CD4-positive, alpha-beta T cell treated with Interleukin-6 at 100 ng/mL for 8 hours (primary cell): Measurements from ENCODE around the gene ZNF608.

Source experiments
- DNase-seq: peaks from one replicate; pipeline ENCODE4 v3.0.0-alpha.2; 2020; ENCODE audit warnings: mixed read lengths, low spot score

ZNF608 gene

DNA sequence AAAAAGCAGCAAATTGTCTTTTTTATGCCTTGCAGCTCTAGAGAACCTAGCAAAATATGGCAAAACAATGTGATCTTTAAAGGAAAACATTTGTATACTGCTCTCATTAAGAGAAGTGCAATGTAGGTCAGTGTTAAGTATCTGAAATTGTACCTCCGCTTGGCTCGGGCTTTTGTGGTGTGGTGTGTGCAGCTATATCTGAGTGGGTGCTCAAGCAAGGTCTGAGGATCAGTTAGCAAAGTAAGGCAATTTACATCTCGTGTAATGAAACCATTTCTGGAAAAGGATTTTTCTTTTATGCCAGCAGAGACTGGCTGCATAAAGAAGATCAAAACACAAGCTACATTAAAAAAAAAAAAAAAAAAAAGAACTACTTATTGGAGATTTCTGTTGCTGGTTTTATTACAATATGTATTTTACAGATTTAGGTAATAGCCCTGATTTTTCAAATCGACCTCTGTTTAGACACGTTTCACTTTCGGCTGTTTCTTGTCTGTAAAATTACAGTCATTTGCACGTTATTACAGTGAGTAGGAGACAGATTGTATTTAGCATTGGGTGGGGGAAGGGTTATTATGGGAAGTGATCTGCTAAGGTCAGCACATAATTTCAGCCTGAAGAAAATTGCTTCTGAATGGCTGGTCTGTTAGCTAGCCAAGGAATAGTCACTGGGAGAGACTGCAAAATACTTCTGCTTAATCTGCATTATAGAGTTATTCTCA, 7.9 kb upstream of the ZNF608 start:
- no peak for DNase-seq

DNA sequence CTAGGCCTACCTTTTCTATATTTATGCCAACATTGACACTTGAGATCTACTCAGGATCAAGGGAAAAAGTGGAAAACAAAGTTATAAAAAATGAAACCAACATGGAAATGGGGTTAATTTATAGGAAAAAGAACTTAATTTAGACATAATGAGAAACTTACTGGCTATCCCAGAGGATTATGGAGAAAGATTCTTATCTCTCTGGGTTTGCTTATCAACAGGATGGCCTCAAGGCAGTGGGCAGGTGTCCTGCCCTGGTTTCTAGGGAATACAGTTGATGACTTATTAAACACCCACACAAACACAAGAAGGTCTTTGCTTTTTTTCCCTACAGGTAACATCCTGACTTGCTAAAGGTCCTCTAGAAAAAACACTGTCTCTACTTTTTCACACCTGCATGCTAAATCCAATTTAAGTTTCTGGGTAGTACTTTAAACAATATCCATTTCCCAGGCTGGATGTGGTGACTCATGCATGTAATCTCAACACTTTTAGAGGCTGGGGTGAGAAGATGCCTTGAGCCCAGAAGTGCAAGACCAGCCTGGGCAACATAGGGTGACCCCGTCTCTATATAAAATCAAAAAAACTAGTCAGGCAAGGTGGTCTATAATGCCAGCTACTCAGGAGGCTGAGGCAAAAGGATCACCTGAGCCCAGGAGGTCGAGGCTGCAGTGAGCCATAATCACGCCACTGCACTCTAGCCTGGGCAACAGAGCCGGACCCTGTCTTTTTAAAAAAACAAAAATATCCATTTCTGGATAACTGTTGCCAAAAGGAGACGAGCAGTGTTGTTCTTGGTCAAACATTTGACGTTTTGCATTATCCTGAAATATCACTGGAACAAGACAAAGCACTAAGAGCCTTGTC, 6.6 kb upstream of the ZNF608 start:
- DNase-seq, result no peak

DNA sequence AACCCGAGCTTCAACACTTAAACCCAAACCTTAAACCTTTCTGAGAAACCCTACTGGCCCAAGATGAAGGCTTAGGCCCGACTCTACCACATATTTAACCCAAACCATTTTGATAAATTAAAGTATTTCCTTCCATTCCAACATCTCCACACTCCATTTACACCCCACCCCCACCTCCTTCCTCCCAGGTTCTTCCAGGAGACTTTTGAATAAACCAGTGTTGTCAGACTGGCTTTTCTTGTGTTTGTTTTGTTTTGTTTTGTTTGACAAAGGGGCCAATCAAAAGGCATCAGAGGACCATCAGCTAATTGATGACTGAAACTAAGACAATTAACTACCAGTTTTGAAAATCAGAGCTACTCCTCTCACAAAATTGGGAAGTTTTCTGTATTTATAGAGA, 4.6 kb upstream of the ZNF608 start:
- DNase-seq, result no peak

DNA sequence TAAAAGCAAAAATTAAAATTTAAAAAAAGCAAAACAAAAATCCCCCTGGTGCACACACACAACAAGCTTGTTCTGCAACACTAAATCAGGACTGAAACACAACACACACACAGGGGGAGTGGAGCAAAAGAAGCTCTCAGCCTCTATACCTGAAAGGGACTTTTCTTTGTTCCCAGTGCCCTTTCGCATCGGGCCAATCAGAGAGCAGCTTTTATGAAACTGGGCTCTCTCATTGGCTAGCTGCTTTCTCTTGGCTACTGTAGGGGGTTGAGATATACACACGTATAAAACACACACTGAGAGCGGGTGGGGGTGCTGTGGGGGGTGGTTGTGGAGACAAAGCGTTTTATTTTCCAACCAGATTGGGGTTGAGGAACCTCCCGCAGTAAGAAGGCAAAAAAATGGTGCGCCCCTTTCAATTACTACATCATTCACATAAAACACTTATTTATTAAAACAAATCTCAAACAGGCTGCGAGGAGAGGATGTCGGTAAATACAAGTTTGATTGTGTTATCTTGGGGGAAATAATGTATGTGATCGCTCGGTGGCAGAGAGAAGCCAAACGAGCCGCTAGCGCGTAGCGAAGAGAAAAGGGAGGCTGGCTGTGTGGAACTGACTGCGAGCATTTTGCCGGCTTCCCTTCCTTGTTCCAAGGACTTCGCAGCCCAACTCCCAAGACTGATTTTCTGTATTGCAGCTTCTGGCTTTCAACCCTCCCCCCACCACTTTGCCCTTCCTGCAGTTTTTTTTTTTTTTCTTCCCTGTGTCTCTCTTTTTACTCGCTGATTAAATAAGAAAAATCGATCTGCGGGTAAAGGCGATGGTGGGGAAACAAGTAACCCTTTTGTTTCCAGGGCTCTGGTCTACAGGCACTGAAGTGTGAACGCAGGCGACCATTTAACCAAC, 2.5 kb upstream of the ZNF608 start:
- DNase-seq, result no peak

DNA sequence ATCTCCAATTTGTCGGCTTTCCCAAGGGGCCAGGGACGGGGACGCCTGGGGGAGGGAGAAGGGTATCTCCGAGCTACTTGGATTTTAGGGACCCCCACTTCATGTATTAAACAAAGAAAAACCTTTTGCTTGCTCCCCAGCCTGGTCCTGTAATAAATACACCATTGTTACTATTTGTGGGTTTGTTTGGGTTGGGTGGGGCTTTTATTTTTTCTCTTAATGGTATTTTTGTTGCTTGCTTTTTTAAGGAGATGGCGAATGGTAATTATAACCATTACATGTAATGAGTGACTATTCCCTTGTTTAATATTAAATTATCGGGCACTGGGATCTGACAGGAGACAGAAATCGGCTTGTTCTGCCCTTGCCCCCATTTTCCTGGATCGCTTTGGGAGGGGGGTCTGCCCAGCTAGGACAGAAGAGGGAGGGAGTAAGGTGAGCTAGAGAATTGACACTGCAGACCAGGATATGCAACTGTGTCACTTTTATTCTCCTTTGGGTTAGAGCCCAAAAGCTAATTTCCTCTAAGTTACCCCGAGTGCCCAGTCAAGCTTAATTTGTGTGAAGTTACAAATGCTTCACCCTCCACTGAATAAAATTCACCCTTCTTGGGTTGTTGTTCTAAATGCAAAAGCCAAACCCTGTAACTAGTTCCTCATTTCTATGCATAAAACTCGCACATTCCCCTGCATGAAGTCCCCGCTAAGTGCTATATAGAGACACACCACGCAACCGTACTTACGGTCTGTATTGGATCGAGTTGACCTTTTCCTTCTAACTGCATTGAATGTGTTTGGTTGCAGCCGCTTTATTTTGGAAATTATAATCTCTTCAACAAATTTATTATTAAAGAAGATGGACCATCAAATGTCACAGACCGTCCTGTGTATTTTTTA, 1.6 kb upstream of the ZNF608 start:
- DNase-seq, result no peak

DNA sequence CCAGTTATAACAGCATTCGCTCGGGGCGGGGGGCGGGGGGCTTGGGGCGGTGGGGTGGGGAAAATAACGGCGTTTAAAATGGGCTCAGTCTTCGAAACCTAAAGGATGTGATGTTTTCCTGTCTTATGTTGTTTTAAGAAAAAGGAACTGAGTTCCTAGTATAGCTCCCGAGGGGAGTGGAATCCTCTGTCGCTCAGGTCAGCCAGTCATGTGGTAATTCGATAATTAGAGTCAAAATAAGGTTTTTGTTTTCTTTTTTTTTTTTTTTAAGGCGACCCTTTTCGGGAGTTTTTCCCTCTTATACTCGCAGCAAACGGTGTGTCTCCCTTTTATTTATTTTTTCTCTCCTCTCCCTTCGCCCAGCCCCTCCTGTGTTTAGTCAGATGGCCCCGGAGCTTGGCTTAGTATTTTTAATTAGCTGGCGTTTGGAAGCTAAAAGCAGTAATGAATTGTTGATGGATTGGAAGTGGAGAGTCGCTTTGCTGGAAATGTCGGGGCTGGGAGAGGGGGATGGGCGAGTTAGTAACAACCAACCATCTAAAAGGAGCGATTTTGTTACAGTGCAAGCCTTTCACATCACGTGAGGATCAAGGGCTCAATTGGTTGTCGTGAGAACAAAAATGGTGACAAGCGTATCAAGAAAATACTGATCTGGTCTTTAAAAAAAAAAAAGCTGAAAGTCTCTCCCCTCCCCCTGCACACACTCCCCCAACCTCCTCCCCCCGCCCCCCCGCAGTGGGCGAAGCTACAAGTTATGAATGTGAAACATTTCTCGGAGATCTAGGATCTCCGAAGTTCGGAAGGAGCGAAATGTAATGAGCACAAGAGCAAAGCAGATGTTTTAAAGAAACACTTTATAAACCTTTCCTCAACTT, 714 bp upstream of the ZNF608 start:
- no peak for DNase-seq

DNA sequence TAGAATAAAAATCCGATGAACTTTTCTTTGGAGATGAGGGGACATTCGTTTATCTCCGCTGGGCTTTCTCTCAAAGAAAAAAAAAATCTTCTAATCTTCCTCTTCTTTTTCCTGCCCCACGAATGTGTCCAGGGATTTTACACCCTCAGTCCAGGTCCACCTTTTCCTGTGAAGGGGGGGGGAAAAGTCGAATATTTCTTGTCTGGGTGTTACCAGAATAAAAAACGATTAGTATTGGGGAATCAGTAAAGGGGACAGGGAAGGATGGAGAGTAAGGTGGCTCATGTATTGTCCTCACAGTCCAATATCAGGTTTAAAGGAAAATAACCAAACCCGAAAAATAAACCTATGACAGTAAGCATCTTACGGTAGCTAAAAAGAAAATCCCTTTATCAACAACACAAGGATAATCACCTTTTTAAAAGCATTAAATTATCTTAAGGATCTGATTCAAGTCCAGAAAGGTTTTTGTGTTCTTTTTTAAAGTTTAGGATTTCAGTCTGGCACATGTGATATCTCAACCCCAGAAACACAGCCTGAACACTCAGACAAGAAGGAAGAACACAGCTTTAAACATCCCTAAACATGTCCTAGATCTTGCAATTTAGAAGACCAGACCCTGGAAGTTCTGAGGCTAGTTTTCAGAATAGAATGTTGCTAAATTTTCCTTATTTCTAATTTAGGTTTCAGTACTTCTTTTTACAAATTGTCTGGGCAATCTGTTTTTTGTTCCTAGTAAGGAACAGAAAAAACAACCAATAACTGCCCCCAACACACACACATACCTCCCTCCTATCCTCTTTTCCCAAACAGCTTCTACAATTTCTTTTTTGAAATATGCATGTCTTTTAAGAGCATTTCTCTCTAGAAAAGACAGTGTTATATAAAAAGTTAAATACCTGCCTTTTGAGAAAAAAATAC, 1.2 kb downstream of the ZNF608 start:
- DNase-seq, result no peak

DNA sequence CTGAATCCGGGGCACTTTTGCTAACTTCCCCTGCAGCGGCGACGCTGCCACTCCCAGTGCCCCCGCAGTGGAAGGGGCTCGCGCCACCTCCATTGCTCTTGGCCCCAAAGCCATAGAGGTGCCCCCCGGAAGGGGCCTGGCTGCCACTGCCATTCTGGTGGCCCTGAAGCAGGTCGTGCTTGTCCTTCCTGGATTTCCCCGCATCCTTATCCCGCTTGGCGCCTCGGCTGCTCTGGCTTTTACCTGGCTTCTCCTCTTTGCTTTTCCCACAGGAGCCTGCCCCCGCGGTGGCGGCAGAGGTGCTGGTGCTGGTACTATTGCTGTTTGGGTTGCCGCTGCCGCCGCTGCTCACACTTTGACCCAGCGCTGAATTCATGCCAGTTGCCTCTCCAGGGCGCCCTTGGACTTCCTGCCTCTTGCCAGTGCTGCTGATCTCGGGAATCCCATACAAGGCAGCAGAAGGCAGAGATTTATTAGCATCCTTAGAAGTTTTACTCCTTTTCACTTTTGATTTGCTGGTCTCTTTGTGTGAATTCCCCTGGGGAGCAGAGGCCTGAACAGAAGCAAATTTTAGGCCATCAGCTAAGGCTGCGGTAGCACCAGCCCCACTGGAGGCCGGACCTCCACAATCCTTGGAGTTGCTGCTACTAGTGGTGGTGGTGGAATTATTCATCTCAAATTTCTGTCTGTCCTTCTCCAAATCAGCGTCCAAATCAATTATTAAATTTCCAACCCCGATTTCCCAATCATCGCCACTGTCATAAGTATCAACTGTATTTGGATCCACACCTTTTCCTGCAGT, 2.1 kb downstream of the ZNF608 start:
- no peak for DNase-seq

DNA sequence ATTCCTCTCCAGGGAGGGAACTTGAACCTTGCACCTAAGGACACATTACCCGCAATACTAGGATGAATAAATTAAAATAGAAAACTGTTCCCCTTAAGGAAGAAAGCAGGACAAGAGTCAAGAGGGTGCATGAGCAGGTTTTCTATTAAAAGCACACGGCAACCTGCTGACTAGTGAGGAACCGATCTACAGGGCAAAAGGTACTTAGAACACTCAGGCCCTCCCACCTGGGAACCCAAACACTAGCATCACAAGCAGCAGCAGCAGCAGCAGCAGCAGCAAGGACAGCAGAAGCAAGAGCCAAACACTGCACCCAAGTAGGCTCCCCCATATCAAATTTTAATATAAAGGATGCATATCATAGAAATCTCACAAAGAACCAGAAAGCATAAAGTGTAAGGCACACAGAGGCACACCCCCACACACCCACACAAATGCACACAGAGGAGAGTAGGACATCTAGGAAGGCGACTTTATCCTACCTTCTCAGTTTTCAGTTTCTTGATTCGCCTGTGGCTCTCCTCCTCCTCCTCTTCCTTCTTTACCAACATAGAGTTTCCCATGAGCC, 2.8 kb downstream of the ZNF608 start:
- no peak for DNase-seq

DNA sequence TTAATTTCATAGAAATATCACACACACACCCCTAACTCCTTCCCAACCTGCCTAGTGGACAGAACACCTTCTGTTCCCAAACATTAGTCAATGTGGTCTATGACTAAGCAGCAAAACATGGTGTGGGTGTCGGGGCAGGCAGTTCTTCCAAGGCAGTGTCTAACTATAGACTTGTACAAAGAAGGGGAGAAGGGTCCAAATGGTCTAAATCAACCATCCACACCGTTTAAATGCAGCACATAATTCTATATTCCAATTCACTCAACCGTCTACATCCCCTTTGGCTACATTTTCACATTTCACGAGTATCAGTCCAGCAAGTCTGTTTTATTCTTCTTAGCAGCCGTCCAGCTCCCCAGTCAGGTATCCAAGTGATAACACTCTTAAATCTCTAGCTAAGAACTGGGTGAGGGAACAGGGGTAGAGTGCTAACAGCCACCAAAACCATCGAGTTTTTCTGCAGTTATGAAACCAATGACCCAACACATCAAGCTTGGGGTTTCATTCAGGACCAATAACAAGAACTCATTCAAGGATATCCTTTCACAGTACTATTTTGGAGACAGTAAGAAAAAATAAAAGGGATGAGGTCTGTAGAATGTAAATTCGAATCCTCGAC, 3.3 kb downstream of the ZNF608 start:
- DNase-seq, result no peak

DNA sequence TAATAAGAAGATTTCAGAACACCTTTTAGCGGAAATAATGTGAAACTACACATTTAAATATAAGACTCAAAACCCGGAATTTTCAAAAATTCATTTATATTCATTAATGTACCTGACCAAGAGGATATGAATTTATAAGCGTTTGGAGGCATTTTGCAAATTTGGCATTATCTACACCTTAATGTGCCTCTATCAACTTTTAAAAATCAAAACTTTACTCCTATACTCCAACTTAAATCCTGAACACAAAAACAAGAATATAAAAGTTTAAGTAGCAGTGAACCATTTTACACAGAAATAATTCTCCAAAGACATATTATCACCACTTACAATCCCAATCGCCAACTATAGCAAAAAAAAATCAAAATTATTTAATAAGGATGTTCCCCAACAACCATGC, 3.9 kb downstream of the ZNF608 start:
- DNase-seq, result no peak

DNA sequence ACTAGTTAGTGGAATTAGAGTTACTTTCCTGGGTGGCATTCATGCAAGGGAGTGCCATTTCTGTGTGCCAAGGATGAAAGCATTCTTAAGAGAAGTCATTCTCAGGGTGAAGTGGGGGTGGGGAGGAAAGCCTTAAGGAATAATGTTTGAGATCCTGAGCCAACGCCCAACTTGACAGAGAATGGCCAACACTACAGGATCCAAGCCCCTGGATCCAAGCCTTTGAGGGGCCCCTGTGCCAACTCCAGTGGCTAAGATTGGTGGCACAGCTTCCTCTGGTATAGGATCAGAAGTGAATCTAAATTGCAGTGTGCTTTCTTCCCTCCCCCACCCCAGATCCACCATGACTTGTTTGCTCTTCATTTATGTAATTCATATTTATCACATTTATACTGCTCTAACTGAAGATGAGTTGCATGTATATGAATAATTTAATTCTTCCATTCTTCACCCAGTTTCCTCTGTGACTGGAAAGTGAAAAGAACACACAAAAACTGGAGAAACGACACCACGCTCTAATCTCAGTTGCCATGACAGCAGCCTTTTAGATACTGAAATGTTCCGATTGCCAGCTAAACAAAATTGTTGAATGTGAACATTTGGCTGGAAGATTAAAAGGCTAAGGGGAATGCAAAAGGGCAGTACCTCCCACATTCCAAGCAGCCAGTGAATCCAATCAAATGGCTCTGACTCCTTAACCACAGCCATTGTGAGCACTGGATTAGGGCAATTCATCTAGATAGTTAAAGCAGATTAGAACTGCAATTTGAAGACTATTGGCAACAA, 4.5 kb downstream of the ZNF608 start:
- no peak for DNase-seq

DNA sequence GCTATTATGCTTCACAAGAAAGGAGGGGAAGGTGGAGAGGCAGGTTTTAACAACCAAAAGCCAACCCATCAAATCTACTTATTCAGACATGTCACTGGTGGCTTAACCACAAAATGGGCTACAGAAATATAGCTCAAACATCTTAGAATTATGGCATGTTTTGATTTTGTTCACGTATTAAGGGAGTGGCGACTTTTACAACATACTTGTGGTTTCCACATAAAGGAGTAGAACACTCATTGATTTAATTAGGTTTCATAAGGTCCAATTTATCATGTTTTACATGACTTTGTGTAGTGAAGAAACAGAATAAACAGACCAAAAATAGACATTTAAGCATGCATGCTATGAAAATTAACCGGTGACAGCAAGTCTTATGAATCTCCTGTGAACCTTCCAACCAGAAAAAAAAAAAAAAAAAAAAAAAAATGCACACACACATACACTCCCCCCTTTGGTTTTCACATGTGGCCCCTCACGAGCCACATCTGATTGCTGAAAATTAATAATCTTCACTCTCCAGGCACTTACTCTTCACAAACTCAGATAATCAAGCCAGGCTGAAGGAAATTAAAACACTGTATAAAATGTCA, 5.4 kb downstream of the ZNF608 start:
- DNase-seq, result no peak

DNA sequence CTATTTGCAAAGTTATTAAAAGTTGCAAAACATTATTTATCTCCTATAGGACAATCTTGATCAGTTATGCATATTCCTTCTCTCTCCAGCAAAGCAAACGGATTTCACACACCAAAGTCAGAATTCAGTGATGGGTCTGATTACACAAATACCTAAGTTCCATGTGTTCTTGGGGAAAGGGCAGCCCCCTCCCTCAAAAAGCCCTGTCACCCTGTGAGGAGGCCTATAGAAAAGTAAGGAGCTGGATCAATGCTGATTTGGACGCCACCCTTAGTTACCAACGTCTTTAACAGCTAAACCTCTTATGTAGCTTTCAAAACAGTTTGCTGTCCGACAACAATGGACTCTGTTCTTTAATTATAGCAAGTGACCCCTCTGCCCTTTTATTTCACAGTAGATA, 6.4 kb downstream of the ZNF608 start:
- no peak for DNase-seq

DNA sequence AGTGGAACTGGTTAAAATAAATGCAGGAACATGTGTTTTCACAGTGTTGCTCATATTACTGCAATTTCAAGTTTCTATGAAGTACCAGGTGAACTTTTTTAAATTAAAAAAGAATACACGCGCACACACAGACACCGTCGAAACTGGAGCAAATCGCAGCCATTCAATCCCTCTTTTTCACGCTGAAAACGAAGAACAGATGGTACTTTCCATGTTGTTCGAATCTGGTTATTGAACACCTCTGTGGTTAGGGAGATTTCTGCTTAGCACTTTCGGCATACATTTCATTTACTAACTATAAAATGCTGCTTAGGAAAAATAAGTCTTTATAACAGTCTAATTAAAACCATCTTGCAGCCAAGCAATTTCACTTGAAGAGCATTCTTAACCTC, 6.8 kb downstream of the ZNF608 start:
- DNase-seq, result no peak
